Keratinocyte (primary cell): Measurements from ENCODE around the gene DBP.

Experiments
- EZH2 ChIP-seq: IDR thresholded peaks from one replicate; pipeline ENCODE4 v1.6.1; 2012; ENCODE audit warnings: inconsistent platforms, mild to moderate bottlenecking, low read length, moderate library complexity
- TF ChIP-seq, protein P1 (sequence below), 3 experiments: IDR thresholded peaks in 1 of 3; conservative IDR thresholded peaks in 1 of 3; optimal IDR thresholded peaks in 1 of 3; 2 replicates in 2 of 3; 3 replicates in 1 of 3; pipeline versions ENCODE3 to v1.5.1; 2011; ENCODE audit warnings: low read length in 3 of 3, mild to moderate bottlenecking in 3 of 3, moderate library complexity in 2 of 3, control low read depth in 1 of 3, inconsistent platforms in 1 of 3; ENCODE audit not compliant: insufficient read depth in 2 of 3; ENCODE audit errors: extremely low read depth in 1 of 3

DNA sequence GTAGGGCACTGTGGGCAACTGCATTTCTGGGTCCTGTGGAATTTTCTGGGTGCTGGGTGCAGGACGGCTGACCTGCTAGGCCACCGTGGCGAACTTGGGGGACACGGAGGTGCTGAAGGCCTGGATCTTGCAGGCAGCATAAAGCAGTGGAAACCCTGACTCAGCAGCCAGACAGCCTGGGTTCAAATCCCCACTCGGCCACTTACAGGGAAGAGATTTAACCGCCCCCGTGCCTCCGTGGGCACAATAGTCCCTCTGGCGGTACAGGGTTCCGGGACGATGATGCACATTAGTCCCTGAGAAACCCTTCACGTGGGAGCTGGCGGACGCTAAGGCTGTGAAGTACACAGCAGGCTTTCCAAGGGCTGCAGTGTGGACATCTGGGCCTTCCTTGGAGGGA, 25.3 kb downstream of the DBP start:
- TF ChIP-seq, protein P1, sequence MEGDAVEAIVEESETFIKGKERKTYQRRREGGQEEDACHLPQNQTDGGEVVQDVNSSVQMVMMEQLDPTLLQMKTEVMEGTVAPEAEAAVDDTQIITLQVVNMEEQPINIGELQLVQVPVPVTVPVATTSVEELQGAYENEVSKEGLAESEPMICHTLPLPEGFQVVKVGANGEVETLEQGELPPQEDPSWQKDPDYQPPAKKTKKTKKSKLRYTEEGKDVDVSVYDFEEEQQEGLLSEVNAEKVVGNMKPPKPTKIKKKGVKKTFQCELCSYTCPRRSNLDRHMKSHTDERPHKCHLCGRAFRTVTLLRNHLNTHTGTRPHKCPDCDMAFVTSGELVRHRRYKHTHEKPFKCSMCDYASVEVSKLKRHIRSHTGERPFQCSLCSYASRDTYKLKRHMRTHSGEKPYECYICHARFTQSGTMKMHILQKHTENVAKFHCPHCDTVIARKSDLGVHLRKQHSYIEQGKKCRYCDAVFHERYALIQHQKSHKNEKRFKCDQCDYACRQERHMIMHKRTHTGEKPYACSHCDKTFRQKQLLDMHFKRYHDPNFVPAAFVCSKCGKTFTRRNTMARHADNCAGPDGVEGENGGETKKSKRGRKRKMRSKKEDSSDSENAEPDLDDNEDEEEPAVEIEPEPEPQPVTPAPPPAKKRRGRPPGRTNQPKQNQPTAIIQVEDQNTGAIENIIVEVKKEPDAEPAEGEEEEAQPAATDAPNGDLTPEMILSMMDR (optimal IDR thresholded peaks at IDR 0.05 in 1 of 3, IDR thresholded peaks at IDR 0.05 in 1 of 3, conservative IDR thresholded peaks at IDR 0.05 in 1 of 3; ENCODE audit: extremely low read depth in 1 of 3, insufficient read depth in 2 of 3, low read length in 3 of 3), result no peak
- no peak for TF ChIP-seq EZH2
